Measurements from ENCODE around the gene GJD3.

DNA sequence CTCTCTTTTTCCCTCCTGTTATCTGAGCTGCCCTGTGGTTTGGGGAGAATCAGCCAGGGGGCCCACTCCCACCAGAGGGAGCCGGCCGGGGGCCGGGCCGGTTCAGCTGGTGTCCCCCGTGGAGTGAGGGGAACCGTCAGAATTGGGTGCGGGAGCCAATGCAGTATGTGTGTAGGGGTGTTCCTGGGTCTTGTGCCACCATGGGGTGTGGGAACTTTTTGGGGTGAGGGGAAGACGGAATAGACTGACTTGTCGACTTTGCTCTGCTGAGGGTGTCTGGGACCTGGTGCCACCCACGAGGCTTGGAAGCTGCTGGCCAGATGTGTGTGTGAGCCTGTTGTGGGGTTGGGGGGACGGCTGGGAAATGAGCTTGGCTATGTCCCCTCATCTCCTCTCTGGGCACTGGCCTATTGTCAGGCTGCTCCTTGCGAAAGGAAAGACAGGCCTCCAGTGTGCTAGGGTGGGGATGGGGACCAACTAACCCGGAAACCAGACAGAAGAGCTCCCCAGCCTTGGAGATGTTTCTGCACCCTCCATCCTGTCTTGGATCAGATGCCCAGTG is 45.6 kb downstream of the GJD3 start:
- TF ChIP-seq CTCF (conservative IDR thresholded peaks at IDR 0.05): no peak
- no peak for TF ChIP-seq ZFX (IDR thresholded peaks at IDR 0.05)
